Measurements from ENCODE around the gene ZNF415.

- no peak for TF ChIP-seq EZH2phosphoT487 (conservative IDR thresholded peaks at IDR 0.05; ENCODE audit: low read length)
- TF ChIP-seq, protein P1, sequence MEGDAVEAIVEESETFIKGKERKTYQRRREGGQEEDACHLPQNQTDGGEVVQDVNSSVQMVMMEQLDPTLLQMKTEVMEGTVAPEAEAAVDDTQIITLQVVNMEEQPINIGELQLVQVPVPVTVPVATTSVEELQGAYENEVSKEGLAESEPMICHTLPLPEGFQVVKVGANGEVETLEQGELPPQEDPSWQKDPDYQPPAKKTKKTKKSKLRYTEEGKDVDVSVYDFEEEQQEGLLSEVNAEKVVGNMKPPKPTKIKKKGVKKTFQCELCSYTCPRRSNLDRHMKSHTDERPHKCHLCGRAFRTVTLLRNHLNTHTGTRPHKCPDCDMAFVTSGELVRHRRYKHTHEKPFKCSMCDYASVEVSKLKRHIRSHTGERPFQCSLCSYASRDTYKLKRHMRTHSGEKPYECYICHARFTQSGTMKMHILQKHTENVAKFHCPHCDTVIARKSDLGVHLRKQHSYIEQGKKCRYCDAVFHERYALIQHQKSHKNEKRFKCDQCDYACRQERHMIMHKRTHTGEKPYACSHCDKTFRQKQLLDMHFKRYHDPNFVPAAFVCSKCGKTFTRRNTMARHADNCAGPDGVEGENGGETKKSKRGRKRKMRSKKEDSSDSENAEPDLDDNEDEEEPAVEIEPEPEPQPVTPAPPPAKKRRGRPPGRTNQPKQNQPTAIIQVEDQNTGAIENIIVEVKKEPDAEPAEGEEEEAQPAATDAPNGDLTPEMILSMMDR (IDR thresholded peaks at IDR 0.05; ENCODE audit: insufficient read depth, low read length, poor library complexity, severe bottlenecking): no peak
Observed at GRCh38 chr19:53140351-53140750, 7.6 kb upstream of the ZNF415 start.

Data from SU-DHL-6 (cell line).